ENCODE measurements around the gene GRIN3B. TPM values are rescaled to one million over a fixed set of nuclear protein-coding genes. Genes with fewer than 3 reads are reported as not detected.

GRIN3B gene
- total and polyA plus RNA-seq, 9 of the 15 experiments (the other 6 are each of a cell fraction or from before 2014, with no cell fraction given): 0.06 to 0.95 (median 0.19) TPM; not detected in 6

- TF ChIP-seq ARID3A (IDR thresholded peaks at IDR 0.05; ENCODE audit: borderline replicate concordance, low read depth, low read length) (no peak), COPS2 (conservative IDR thresholded peaks at IDR 0.05) (no peak), EP400 (IDR thresholded peaks at IDR 0.05) (peak; percentile 96), ZBTB8A (IDR thresholded peaks at IDR 0.05; ENCODE audit: partially characterized antibody) (no peak), XRCC4 (IDR thresholded peaks at IDR 0.05; ENCODE audit: extremely low read depth, insufficient read depth, insufficient read length) (no peak), NFE2 (IDR thresholded peaks at IDR 0.05; ENCODE audit: low read depth) (peak; percentile 2; the same call in 1 of the 2 replicates), FOXK1 (CRISPR knock-in tag; IDR thresholded peaks at IDR 0.05; ENCODE audit: borderline replicate concordance) (peak; percentile 44; the same call in 1 of the 2 replicates), CC2D1A (IDR thresholded peaks at IDR 0.05) (no peak), ARNT (IDR thresholded peaks at IDR 0.05) (no peak), TOE1 (IDR thresholded peaks at IDR 0.05; ENCODE audit: borderline replicate concordance) (no peak), TOE1 (CRISPR knock-in tag; IDR thresholded peaks at IDR 0.05; ENCODE audit: borderline replicate concordance, low read depth) (no peak), TCF3 (CRISPR knock-in tag; IDR thresholded peaks at IDR 0.05) (no peak), THAP7 (CRISPR knock-in tag; IDR thresholded peaks at IDR 0.05) (no peak), RFX7 (CRISPR knock-in tag; IDR thresholded peaks at IDR 0.05) (no peak), SREBF1 (IDR thresholded peaks at IDR 0.05; ENCODE audit: borderline replicate concordance, low read depth, low read length) (no peak), CHD4 (IDR thresholded peaks at IDR 0.05; ENCODE audit: insufficient read depth, insufficient replicate concordance, low read depth, low read length, poor library complexity, severe bottlenecking) (no peak), ZKSCAN3 (CRISPR knock-in tag; IDR thresholded peaks at IDR 0.05) (no peak), ZFPM2 (CRISPR knock-in tag; IDR thresholded peaks at IDR 0.05) (no peak), RBM39 (optimal IDR thresholded peaks at IDR 0.05; ENCODE audit: low read depth, low read length) (no peak), RUNX1 (IDR thresholded peaks at IDR 0.05; ENCODE audit: low read depth) (no peak), SMARCA5 (IDR thresholded peaks at IDR 0.05) (no peak), FOXK2 (conservative IDR thresholded peaks at IDR 0.05 in 1 of 2, IDR thresholded peaks at IDR 0.05 in 1 of 2; ENCODE audit: low read depth in 2 of 2) (peak; percentile 73 to 82), LARP7 (IDR thresholded peaks at IDR 0.05) (no peak; the same call in 1 of the 2 replicates), ELF4 (CRISPR knock-in tag; IDR thresholded peaks at IDR 0.05) (no peak), FOXA3 (CRISPR knock-in tag; conservative IDR thresholded peaks at IDR 0.05 in 1 of 2, IDR thresholded peaks at IDR 0.05 in 1 of 2) (peak in 1 of 2 experiments; percentile 82; a peak in 2 of 4 replicates), ZNF444 (CRISPR knock-in tag; IDR thresholded peaks at IDR 0.05) (no peak)
- TF ChIP-seq, protein P1, sequence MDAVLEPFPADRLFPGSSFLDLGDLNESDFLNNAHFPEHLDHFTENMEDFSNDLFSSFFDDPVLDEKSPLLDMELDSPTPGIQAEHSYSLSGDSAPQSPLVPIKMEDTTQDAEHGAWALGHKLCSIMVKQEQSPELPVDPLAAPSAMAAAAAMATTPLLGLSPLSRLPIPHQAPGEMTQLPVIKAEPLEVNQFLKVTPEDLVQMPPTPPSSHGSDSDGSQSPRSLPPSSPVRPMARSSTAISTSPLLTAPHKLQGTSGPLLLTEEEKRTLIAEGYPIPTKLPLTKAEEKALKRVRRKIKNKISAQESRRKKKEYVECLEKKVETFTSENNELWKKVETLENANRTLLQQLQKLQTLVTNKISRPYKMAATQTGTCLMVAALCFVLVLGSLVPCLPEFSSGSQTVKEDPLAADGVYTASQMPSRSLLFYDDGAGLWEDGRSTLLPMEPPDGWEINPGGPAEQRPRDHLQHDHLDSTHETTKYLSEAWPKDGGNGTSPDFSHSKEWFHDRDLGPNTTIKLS (IDR thresholded peaks at IDR 0.05; ENCODE audit: borderline replicate concordance, low read depth): peak; percentile 64; the same call in 1 of the 2 replicates
Measured at GRCh38 chr19:984165-984967, 15.9 kb upstream of the GRIN3B start, which contains the start of gene WDR18 (continued).

Data from K562 (cell line).